Measurements from ENCODE around the gene NAA25.

Gene NAA25

GRCh38 chr12:112131686-112132085 lies 23.1 kb upstream of the NAA25 start:
- no peak overlapping the region for H3K4me3 ChIP-seq (ENCODE audit: low read depth, low read length)
- no peak for DNase-seq (ENCODE audit: low read depth)
- no peak for TF ChIP-seq MYC (IDR thresholded peaks at IDR 0.05; ENCODE audit: low read depth, low read length)
- no peak for TF ChIP-seq CTCF (IDR thresholded peaks at IDR 0.05; ENCODE audit: low read depth, low read length)
- no peak for TF ChIP-seq MAX (IDR thresholded peaks at IDR 0.05; ENCODE audit: low read depth, low read length)
- TF ChIP-seq POLR2A (IDR thresholded peaks at IDR 0.05; ENCODE audit: extremely low read depth, insufficient read length): no peak

DNA sequence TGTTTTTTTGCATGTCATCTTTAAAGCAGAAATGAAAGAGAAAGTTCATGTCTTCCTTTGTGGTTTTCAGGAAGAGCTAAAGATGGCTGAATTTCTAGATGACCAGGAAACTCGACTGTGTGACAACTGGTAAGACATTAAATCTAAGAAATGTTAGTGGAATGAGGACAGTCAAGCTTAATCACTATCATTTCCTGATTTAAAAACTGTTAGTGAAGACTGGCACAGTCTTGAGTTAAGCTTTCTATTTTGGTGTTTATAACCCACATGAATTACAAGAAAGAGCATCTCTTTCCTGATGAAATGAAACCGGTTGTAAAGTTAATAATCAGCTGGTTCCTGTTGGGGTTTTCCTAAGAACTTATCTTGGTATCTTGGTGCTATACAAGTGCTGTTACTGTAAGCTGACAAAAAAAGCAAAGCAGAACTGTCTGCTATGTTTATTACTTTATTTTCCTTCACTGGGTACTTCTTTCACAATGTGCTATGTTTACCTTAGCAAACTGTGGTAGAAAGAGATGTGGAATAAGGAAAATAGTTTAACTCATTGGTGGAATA lies 21.9 kb upstream of the NAA25 start:
- DNase-seq (ENCODE audit: low read depth): peak; percentile 70
- peak overlapping the region; percentile 41 for H3K4me3 ChIP-seq (ENCODE audit: low read depth, low read length)

DNA sequence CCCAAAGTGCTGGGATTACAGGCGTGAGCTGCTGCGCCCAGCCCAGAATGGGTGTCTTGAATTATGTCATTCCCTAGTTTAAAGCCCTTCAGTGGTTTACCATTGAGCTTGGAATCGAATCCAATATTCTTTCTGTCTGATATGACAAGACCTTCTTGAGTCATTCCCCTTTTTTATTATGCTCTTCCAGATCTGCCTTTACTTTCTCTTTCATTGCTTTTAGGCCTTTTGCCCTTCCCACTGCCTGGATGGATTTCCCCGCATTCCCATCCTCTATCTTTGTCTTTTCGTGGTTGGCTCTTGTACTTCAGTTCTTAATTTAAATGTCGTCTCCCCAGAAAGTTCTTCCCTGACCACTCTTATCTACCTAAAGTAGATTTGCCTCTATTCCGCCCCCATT lies 18.3 kb upstream of the NAA25 start:
- TF ChIP-seq CTCF (IDR thresholded peaks at IDR 0.05; ENCODE audit: low read depth, low read length): no peak
- TF ChIP-seq MAX (IDR thresholded peaks at IDR 0.05; ENCODE audit: low read depth, low read length): no peak
- TF ChIP-seq MYC (IDR thresholded peaks at IDR 0.05; ENCODE audit: low read depth, low read length): no peak
- TF ChIP-seq POLR2A (IDR thresholded peaks at IDR 0.05; ENCODE audit: extremely low read depth, insufficient read length): no peak
- H3K4me3 ChIP-seq (ENCODE audit: low read depth, low read length): no peak overlapping the region
- DNase-seq (ENCODE audit: low read depth): no peak

More for the DNA sequence above, 21.9 kb upstream of the NAA25 start:
- TF ChIP-seq MAX (IDR thresholded peaks at IDR 0.05; ENCODE audit: low read depth, low read length) (no peak), CTCF (IDR thresholded peaks at IDR 0.05; ENCODE audit: low read depth, low read length) (no peak), POLR2A (IDR thresholded peaks at IDR 0.05; ENCODE audit: extremely low read depth, insufficient read length) (no peak), MYC (IDR thresholded peaks at IDR 0.05; ENCODE audit: low read depth, low read length) (no peak)

GRCh38 chr12:112126000-112126438 lies 17.4 kb upstream of the NAA25 start:
- DNase-seq (ENCODE audit: low read depth): no peak
- TF ChIP-seq MYC (IDR thresholded peaks at IDR 0.05; ENCODE audit: low read depth, low read length) (no peak), MAX (IDR thresholded peaks at IDR 0.05; ENCODE audit: low read depth, low read length) (no peak), POLR2A (IDR thresholded peaks at IDR 0.05; ENCODE audit: extremely low read depth, insufficient read length) (no peak), CTCF (IDR thresholded peaks at IDR 0.05; ENCODE audit: low read depth, low read length) (no peak)
- peak overlapping the region; percentile 87 for H3K4me3 ChIP-seq (ENCODE audit: low read depth, low read length)

GRCh38 chr12:112125250-112125999 lies 16.8 kb upstream of the NAA25 start, which contains the start of gene TRAFD1:
Gene TRAFD1 (plus strand): TSS chr12:112125560. CDS start chr12:112130523, 4,963 bp downstream.
- peak within 1 kb of the TSS; percentile 87 for H3K4me3 ChIP-seq (ENCODE audit: low read depth, low read length)
- TF ChIP-seq POLR2A (IDR thresholded peaks at IDR 0.05; ENCODE audit: extremely low read depth, insufficient read length) (peak; percentile 98), CTCF (IDR thresholded peaks at IDR 0.05; ENCODE audit: low read depth, low read length) (no peak), MYC (IDR thresholded peaks at IDR 0.05; ENCODE audit: low read depth, low read length) (peak; percentile 62; the same call in 1 of the 2 replicates), MAX (IDR thresholded peaks at IDR 0.05; ENCODE audit: low read depth, low read length) (peak; percentile 50)
- DNase-seq (ENCODE audit: low read depth): peak; percentile 100
